Brain pericyte (primary cell): ENCODE results near the gene OR6C76.

ENCODE experiments used
- DNase-seq: peaks from one replicate; pipeline ENCODE4 v3.0.0-alpha.2; 2012; ENCODE audit warnings: low read depth, low spot score

OR6C76 gene

GRCh38 chr12:55469291-55469690, 43.2 kb downstream of the OR6C76 start:
- no peak for DNase-seq

GRCh38 chr12:55470088-55470829, 44.2 kb downstream of the OR6C76 start, which contains the start of gene OR6C70:
OR6C70 (minus strand) TSS chr12:55470138; CDS start chr12:55470138, 0 bp downstream.
- DNase-seq: no peak

- no peak for DNase-seq
Observed at GRCh38 chr12:55472264-55472663, 46.2 kb downstream of the OR6C76 start.
